NCI-H82 treated with DMSO at 0.1 percent for 48 hours (cell line): ENCODE data around the gene PPP1R17.

Experiments
- DNase-seq: peaks from one replicate; lab custom pipeline; 2025; ENCODE audit not compliant: unreplicated experiment; lab: John Stamatoyannopoulos, UW

The PPP1R17 gene

DNA sequence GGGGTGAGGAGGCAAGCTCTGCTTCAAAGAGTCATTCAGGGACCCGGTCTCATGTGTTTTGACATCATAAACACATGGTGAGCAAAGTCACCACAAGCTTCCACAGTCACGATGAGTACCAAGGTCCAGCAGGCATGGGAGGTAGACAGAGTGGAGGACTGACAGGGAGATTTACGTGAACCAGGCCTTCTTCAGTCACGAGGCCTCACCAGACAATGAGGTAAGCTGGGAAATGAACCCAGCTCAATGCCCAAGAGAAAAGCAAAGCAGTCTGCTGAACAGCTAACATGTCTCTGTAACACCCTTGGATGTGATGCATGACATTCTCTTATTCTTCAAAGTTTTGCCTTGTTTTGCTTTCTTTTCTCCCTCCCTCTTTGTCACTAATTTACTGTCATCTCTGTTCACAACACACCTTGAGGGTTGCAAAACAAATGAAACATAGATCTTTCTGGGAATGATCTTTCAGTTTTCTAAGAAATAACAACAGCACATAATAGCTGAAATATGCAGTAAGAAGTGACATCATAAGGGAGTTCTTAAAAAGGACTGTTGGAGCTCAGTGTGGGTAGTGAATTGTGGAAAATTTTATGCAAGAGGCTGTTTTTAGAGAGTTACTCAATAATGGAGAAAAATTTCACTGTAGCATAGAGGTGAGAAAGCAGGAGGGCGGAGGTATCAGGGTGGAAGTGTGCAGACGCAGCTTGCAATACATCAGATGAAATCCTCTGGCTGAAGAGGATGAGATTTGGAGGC is 9.0 kb downstream of the PPP1R17 start:
- no peak for DNase-seq

DNA sequence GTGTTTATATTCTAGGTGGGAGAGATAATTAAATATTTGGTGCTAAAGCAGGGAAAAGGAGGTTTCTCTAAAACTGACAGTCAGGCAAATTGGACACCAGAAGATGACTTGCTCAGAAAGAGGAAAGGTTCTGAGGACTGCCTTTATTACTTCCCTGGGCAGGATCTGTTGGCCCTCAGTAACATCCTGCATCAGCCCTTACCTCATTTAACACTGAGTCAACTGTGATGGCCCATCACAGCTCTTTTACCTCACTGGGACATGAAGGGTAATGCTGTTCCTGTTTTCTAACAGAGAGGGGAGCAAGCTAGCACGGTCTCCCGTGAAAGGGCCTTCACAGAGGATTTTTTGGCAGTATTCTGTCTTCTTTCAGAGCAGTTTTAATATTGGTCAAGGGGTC is 12.0 kb downstream of the PPP1R17 start:
- no peak for DNase-seq

DNA sequence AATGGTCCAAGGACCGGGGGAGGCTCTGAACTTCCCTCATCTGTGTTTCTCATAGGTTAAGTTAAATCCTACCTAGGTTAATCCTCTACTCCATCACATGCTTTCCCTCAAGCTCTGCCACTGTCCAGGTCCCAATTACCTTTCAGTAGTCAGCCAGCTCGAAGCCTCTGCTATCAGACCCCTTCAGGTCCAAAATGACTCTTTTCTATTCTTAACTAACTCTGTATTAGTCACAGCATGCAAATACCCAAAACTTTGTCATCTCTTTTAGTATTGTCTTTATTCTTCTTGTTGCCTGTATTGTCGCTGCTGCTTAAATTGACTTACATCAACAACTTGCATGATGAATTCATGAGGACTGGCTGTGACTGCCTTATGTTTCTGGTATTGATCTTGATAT is 15.3 kb downstream of the PPP1R17 start:
- no peak for DNase-seq

DNA sequence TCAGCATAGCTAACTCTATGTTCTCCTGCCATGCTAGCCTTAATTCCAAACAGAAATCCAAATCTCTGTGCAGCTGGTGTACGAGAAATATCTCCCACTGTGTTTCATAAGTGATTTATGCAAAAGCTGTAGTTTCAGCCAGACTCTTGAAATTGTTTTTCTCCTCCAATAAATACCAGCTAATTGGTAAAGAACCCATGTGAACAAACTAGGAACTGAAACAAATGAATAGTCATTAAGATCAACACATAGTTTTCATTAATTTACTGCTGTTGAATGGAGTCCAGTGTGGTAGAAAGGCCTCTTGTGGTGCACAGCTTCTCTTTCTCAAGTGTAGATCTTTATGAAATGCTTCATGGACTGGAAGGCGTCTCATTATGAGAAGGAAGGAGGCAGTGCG is 18.4 kb downstream of the PPP1R17 start:
- no peak for DNase-seq

DNA sequence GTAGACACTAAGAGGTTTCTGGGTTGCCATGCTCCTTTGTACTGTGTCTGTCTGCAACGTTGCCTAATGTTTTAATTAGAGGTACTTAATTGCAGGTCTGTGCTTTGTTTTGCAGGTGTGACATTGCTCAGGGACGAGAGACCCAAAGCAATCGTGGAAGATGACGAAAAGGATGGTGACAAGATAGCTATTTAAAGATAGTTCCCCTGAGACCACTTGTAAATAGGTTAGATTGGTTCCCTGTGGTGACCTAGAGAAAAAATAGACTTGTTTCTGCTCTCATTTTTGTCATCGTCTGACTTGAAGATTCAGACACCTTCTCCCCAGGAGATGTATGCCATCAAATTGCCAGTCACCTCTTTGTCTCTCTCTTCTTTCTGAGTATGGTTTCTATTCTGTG is 20.1 kb downstream of the PPP1R17 start:
- DNase-seq, result no peak

DNA sequence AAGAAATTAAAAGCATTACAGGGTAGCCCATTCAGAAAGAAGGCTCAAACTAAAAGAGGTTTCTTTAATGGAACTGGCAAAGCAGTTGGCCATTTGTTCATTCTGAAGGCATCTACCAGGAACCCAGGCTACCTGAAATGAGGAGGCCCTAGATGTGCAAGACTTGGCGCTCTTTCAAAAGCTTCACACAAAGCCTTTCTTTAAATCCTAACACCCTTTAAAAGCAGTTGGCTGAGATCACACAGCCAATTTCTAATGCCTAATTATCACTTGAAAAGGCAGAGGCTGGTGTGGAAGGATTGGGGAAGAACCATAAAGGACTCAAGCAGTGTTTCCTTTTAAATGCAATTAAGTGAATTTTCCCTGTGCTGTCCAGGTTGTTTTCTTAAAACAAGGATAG is 23.2 kb downstream of the PPP1R17 start:
- no peak for DNase-seq

DNA sequence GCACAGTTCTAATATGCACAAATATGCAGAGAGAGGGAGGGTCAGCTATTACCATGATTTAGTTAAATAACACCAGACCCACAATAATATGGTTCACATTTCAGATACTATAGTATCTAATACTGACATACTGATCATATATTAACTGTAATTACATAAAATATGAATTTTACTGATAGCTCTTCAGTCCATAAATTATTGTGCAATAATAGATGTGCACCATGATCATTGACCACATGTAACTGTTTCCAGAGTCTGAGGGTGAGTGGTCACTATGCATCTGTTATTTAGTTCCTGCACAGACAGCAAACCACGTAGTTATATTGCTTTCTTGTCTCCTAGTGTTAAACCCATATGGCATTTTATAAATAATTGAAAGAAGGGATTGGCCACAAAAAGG is 29.3 kb downstream of the PPP1R17 start:
- DNase-seq, result no peak

DNA sequence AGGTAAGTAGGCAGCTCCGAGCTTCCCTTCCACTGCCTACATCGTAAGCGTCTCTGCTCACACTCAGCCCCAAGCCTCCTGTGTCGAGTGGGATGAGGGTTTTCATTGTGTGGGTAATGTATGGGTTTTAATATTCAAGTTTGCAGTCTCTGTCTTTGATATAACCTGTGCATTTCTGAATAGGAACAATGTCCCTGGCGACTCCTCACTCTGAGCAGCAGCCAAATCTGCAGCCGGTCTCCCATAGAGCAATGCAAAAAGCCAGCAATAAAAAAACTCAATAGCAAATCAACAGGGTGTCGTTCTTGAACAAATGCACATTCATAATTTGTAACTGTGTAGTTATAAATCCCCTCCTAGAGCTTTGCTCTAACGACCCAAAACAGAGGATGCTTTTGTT is 33.4 kb downstream of the PPP1R17 start:
- no peak for DNase-seq

DNA sequence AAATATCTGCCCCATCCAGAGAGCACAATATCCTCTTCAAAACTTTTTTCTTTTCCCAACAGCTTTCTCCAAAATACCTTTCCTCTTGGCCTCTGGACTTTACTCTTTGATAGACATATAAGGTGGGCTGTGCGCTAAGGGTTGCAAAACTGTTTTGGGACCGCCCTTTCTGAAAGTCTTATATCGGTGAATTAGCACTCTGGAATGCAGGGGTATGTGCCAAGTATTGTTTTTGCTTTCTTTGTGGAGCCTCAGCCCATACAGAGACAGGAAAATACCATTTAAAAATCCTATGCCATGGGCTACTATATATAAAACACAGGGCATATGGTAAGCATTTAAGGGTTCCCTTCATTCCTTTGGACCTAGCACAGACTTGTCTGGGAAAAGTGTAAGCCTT is 37.7 kb downstream of the PPP1R17 start:
- DNase-seq, result no peak

DNA sequence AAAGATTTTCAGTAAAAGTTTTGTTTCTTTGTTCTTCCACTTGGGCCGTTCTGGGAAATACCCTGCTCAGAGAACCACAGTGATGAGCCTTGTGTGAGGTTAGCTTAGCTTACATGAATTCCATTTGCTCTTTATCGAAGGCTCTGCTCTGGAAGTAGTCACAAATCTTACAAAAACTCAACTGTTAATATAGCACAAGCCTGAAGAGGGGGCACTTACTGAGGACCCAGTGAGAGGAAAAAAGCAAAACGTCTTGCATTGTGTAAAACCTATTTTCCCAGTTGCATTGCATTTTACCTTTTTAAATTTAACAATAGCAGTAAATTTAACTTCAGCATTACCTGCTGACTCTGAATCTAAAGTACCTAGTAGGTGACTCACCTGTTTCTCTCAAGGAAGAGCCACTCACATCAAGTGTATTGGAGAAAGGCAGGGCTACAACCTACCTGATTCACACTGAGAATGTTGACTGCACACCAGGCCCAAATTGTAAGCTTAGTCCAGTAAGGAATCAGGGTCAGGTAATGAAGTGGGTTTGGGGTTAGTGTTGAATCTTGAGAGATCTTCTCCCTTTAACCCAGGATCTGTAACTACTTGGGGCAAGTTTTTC is 42.3 kb downstream of the PPP1R17 start:
- no peak for DNase-seq

DNA sequence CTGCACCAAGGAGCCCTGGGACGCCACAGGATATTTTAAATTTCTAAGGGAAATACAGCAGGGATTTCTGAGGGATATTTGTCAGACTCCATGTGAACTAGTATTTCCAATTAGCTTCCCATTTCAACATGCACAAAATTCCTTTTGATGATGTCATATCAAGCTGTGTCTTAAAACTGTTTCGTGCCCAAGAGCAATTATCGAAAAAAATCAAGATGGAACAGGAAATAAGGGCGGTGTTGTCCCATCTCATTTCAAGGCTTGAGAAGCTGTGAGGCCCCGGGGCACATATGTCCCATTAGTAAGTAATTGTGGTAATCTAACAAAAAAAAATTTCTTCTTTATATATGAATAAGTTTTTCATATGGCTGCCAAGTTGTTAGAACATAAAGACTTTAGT is 47.4 kb downstream of the PPP1R17 start:
- no peak for DNase-seq

DNA sequence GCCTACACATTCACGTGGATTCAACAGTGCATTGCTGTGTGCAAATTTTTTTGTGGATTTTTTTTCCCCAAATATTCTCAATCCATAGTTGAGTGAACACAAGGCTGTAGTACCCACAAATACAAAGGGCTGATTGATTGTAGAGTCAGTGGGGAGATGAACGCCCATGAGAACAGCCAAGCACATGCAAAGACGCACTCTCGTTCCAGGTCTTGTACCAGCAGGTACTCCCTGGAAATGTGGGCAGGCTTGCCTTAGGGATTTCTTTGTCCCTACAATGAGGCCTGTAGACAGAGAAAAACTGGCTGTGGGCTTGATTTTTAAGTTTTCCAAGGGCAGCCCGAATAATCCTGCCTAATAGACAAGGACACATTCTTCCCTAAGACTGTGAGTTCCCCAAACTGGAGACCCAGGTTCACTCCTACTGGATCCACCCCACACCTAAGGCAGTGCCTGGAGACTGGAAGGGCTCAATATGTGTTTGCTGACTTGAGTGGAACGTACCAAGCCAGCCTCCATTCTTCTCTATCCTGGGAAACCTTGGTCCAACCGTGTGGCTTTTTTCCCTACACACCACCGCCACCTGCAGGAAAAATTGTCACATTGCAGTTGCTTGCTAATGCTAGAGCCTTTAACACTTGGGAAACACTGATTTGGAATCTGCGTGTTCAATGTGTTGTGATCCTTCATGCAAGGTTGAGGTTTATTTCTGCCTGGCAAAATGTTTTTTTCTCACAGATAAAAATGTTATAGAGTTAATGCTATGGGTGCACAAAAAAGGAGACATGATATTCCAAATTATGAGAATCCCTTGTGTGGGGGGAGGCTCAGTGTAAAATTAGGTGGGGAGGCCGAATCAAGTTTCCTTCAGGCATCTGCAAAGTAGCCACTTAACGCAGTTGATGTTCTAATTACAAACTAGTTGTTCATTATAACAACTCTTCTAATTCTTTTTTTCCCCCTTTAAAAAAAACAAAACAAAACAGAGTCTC is 49.3 kb downstream of the PPP1R17 start:
- peak; percentile 69 for DNase-seq

DNA sequence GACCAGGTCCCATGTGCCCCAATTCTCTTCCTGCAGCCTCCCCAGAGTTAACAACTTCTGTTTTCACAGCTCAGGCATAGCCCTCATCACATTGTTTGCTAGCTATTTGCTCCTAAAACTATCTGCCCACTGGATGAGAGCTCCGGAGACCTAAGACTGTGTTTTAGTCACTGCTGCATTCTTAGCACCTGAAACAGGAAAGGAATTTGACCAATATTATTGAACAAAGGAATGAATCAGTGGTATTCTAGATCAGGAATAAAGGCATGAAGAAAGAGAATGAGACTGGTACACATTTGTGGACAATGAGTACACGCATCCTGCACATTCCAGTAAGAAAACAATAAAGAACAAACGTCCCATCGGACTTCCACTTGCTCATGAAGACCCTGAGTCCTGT is 54.8 kb downstream of the PPP1R17 start:
- no peak for DNase-seq

DNA sequence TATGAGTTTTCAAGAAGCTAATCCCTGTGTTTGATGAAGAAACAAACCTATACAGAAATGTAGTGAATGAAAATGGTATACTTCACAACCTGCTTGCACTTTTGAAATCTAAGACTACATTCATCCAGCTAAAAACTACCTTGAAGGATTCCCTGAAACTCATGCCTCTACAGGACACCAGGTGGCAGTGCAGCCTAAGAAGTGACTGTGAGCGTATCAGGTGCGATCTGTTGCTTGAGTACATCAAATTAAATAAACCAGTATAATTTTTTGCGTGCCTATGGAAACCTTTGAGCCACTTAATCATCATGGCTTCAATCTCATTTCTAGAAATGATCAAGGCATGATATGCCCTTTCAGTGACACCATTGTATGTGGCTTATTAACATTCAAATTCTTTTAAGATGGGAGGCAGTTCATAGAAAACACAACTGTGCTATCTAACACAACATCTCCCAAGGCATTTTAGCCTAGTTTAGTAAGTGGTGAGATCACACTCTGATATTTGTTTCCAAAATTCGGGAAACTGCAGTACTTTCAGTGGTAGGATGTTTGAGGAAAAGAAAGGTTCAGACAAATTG is 57.4 kb downstream of the PPP1R17 start:
- DNase-seq, result peak; percentile 53

DNA sequence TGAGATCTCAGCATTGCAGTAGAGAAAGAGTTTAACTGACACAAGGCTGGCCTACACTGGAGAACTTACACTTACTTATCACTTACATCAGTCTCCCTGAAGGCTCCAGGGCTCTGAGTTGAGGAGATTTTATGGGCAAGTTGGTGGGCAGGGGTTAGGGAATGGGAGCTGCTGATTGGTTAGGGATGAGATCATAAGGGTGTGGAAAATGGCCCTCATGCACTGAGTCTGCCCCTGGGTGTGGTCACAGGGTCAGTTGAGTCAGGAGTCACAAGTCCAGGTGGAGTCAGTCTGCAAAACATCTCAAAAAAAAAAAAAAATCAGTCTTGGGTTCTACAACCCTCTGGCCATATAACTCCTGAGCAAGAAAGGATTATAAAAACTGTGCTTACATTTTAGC is 60.5 kb downstream of the PPP1R17 start:
- no peak for DNase-seq

DNA sequence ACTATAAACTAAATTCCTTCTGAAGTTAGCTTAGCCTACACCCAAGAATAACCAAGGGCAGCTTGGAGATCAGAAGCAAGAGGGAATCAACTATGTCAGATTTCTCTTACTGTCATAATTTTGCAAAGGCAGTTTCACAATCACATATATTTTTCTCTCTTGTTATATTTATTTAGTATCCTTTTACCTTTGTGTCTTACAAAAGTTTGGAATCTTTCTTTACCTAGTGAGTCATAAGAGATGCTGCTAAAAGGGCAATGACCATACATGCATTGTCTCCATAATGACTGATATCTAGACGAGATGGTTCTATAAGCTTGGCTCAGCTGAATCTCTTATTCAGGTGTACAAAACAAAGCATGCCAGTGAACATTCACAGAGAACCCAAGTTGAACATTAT is 61.1 kb downstream of the PPP1R17 start:
- DNase-seq, result no peak

DNA sequence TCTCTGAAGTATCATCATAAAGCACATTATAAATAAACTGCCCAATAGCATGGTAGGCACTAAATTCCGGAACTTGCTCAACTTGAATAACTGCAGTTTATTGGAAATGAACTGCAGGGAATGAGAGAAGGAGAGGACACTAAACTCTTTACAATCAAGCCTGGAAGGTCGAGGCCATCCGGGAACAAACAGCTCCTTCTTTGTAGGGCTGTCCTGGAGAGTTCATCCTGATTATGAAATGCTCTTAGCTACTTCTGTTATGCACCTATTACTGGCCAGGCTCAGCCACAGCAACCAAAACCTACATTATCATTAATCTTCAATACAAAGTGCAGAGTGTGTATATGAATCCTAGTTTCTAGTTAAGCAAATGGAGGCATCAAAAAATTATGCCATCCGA is 64.7 kb downstream of the PPP1R17 start:
- no peak for DNase-seq
